GM04504 (cell line): ENCODE data around the gene CROCC.
A peak's percentile ranks its signal among the peaks of the same experiment; 100 is the strongest.
"Not testable (repeated sequence)": the region's sequence is repeated elsewhere in the genome, so short reads cannot be mapped to it uniquely, and the experiment has no call there.

Experiments used
- DNase-seq: peaks from one replicate; pipeline ENCODE4 v3.0.0-alpha.2; 2012; ENCODE audit warnings: low read depth

The CROCC gene

DNA sequence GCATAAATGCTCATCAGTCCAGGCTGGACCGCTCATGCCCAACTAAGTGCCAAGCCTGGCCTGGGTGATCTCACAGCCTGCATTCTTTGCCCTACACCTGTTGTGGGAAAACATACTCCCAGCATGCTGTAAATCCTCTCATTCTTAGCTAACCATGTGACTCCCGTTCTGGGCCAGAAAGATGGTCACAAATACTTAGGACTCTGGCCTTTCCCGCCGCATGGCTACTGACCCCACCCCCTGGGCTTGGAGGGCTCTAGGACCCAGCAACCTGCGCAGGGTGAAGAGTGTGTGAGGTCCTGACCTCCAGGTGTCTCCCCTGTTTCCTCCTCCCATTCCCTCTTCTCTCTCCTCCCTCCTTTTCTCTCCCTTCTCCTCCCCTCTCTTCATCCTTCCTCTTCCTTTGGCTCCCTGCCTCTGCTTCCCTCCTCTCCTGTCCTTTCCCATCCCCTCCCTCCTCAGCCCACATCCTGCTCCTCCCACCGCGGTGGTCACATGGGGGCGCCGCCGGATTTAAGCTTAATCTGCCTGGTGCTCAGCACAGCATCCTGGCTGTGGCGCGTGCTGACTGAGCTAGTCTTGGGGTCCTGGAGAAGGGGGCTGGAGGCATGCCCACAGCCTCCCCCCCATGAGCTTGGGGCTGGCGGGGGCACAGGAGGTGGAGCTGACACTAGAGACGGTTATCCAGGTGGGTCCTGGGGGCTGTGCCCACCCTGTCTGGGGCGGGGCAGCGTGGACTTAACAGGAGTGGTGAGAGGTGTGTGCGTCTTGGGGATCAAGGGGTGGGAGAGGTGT lies at the start of gene CROCC:
CROCC (plus strand) TSS at position 541 of the 795 bp plus-strand sequence; CDS start at position 629, 88 bp downstream.
- no peak for DNase-seq

DNA sequence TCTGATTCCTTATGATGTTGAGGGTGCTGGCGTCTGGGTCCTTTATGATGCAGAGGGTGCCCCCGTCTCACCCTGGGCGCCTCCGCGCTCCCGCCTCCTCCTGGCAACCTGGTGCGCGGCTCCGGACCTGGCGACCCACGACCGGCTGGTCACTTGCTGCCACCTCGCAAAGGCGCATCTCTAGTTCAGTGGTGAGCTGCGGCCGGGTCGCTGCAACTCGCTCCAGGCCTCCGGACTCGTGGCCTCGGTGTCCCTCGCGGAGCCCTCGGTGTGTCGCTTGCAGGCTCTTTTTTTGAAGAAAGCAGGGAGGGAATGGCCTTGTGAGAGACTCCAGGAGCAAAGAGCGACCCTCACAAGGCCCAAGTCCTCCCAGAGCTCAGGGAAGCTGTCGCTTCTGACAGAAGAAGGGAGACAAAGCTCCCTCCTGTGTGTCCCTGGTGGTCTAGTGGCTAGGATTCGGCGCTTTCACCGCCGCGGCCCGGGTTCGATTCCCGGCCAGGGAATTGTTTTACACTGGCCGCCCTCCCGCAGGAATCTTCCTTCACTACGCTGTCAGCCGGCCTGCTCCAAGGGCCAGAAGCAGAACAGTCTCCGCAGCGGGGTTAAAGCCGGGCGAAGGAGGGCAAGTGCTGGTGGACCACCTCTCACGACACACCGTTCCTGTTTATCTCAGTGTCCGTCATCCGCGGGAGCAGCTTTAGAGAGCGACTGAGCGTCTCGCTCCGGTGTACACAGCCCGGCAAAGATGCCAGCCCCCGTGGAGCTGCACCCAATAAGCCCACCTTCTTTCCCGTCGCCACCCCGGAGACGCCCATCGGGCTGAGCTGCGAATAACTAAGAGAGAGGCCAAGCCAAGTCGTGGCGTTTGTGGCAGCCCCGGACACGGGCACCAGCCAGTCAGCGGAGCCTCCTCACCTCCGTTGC lies 49.3 kb upstream of the CROCC start:
- not testable (repeated sequence) for DNase-seq

DNA sequence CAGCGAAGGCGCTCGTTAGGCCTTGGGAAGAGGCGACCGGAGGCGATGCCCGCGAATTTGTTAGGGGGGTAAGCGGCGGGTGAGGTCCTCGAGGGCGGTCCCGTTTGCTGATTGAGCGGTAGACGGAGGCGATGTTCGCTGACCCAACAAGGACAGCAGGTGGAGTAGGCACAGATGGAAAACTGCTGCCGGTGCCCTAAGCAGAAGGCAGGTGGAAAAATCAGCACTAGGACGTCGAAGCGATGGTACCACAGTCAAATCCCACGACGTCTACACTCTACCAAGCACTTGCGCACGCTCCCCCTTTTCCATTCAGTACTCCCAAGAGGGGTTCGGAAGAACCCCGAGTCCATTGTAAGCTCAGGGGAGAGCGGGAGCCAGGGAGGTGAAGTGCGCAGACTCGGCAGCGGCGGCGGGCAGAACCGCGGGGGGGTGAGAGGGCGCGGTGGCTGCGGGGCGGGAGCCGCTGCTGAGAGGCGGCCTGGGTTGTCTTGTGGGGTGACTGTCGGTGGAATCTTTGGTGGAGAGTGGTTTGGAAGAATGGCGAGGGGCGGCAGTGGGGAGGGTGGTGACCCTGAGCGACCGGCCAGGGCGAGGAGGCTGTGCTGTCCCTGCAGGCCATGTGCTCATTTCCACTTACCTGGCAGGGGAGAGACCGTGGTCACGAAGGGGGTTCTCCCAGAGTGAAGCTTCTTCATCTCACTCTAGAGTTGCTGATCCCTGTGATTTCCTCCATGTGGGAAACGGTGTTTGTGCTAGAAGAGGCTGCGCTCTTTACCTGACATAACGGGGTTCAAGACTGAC lies 48.5 kb upstream of the CROCC start:
- DNase-seq = not testable (repeated sequence)

- DNase-seq = not testable (repeated sequence)
Measured at GRCh38 chr1:16874968-16875765, 46.6 kb upstream of the CROCC start.

DNA sequence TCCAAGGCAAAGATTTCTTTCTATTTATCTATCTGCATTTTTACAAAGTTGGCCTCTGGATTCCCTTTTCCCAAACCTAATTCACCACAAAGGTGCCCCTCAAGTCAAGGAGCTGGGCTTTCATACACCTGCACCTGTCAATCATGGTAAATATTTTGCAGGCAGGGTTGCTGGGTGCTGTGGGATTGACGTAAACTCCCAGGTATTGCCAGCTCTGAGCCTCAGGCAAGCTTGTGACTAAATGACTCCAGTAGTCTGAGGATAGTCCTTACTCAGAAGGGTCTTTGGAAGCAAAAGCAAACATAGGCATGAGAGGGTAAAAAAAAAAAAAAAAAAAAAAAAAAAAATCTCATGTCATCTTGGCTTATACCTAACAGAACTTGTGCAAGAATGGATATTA lies 40.0 kb upstream of the CROCC start:
- DNase-seq = not testable (repeated sequence)

GRCh38 chr1:16882986-16883385 lies 38.7 kb upstream of the CROCC start:
- DNase-seq = no peak

- not testable (repeated sequence) for DNase-seq
Measured at GRCh38 chr1:16884487-16884886, 37.2 kb upstream of the CROCC start.

DNA sequence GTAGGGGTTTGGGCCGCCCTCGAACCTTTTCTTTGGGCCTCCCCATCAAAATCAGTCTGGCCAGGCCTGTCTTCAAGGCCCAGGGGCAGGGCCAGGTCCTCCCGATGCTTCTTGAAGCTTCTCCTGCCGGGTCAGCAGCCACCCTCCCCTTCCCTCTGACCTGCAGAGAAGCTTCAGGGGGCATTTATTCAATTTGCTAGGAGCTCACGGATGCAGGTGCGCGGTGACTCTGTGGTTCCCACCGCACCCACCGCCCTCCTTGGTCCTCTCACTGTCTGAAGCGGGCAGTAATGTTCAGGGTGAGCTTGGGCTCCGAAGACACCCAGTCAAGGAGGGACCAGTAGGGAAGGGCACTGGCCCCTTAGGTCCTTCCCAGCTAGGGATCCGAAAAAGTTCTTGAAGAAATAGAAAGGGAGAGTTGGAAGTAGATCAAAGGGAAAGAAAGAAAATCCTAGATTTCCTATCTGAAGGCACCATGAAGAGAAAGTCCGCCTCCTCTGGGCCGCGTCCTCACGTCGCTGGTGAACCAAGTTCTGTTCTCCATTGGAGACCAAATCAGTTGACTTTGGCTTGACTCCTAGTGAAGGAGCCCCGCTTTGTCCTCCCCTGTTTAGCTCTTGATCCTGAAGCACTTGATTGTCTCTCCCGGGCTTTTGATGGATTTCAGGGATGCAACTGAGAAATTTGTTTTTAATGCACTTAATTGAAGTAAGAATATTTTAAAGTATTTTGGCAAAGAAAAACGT lies 34.7 kb upstream of the CROCC start:
- DNase-seq = no peak

- DNase-seq = no peak
Measured at GRCh38 chr1:16888860-16889816, 32.6 kb upstream of the CROCC start.

GRCh38 chr1:16890539-16891021 lies 31.2 kb upstream of the CROCC start:
- not testable (repeated sequence) for DNase-seq

DNA sequence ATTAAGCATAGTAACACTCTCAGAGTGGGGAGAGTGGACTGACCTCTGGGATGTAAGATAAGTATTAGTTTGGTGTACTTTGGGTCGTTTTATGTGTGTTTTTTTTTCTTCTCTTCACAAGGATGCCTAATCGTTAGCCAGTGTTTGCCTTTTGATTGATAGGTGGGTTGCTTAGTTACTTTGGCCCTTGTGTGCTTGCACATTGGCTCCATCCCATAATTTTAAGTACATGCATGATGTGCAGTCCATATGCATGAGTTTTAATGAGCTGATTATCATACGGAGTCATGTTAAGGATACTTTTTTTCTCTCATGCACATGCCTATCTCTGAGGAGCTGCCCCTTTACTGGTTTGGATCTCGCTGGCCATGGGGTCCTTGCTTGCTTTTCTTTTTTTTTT lies 30.7 kb upstream of the CROCC start:
- not testable (repeated sequence) for DNase-seq

DNA sequence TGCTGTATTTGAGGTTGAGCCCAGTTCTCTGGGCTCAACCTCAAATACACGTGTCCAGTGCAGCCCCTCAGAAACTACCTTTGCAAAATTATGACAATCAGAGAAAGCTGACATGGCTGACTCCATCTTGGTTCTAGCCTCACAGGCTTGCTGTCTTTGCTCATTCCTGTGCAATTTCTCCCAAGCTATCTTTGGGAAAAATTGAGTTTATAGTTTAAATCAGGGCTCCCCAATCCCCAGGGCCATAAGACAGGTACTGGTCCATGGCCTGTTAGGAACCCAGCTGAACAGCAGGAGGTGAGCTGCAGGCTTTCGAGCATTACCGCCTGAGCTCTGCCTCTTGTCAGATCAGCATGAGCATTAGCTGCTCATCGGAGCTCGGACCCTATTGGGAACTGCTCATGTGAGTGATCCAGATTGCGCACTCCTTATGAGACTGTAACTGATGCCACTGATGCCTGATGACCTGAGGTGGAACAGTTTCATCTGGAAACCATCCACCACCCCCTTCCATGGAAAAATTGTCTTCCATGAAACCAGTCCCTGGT lies 28.7 kb upstream of the CROCC start:
- DNase-seq = not testable (repeated sequence)

- not testable (repeated sequence) for DNase-seq
Measured at GRCh38 chr1:16893796-16894195, 27.9 kb upstream of the CROCC start.

DNA sequence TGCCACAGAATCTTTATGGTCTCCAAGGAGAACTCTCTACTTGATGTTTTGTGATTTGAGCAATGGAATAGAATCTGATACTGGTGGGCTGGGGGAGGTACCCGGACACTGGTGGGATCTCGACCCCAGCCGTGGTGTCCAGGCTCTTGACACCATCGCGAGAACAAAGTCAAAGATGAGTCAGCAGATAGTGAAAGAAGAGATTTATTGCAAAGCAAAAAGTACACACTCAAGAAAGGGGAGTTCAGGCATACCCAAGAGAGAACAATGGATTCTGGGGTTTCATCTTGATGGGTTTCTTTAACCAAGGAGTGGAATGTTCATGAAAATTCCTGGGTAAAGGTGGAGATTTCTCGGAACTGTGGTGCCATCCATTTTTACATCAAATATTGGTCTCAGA lies 27.4 kb upstream of the CROCC start:
- DNase-seq = not testable (repeated sequence)

DNA sequence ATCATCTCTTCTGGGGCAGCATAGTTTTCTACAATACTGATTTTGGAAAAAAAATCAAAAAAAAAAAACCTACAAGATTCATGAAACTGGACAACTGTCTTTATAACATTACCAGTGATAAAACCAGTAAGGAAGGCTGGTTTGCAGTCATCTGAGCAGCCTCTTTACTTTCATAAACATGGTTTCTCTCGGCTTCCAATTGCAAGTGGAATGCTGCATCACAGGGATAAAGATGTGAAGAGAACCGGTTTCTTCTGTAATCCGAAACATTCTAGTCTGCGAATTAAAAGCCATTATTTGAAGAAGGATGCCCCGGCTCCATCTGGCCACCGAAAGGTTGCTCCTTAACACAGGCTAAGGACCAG lies 26.5 kb upstream of the CROCC start:
- DNase-seq = not testable (repeated sequence)

- peak; percentile 96 for DNase-seq
Measured at GRCh38 chr1:16895598-16896315, 26.0 kb upstream of the CROCC start, which contains the start of gene RNU1-2. Gene RNU1-2, plus strand, starts transcription at chr1:16895980.

DNA sequence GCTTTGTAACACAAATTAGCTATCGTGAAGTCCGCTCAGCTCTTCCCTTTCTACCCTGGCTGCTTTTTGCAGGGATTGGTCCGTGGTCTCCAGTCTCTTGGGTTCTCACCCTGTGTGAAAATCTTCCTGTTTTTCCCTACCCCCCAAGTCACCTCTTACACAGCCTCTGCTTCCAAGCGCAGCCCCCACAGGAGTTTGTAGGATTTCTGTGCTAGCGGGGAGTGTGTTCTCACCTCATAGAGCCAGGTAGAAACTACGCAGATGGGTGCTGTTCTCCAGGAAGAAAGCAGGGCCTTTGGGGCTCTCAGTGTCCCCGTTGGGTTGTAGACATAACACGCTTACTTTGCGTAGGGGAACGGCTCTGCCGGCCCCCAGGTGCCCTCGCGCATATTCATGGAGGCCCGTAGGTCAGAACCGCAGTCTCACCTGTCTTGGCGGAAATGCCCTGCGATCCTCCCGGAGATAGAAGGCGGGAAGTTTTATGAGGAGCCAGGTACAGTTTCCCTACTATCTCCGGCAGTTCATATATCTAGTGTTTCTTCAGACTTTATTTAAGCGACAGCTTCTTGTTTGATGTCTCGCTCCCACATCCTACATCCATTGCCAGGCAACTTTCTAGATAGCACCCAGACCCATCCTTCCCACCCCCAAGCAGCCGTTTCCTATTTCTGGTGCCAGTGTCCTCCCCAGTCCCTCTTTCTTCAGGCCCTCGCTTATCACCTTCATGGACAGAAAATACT lies 25.2 kb upstream of the CROCC start:
- peak; percentile 64 for DNase-seq
